ENCODE data around the gene USP47. TPM values are rescaled to one million over a fixed set of nuclear protein-coding genes. Genes with fewer than 3 reads are reported as not detected.

The USP47 gene, protein sequence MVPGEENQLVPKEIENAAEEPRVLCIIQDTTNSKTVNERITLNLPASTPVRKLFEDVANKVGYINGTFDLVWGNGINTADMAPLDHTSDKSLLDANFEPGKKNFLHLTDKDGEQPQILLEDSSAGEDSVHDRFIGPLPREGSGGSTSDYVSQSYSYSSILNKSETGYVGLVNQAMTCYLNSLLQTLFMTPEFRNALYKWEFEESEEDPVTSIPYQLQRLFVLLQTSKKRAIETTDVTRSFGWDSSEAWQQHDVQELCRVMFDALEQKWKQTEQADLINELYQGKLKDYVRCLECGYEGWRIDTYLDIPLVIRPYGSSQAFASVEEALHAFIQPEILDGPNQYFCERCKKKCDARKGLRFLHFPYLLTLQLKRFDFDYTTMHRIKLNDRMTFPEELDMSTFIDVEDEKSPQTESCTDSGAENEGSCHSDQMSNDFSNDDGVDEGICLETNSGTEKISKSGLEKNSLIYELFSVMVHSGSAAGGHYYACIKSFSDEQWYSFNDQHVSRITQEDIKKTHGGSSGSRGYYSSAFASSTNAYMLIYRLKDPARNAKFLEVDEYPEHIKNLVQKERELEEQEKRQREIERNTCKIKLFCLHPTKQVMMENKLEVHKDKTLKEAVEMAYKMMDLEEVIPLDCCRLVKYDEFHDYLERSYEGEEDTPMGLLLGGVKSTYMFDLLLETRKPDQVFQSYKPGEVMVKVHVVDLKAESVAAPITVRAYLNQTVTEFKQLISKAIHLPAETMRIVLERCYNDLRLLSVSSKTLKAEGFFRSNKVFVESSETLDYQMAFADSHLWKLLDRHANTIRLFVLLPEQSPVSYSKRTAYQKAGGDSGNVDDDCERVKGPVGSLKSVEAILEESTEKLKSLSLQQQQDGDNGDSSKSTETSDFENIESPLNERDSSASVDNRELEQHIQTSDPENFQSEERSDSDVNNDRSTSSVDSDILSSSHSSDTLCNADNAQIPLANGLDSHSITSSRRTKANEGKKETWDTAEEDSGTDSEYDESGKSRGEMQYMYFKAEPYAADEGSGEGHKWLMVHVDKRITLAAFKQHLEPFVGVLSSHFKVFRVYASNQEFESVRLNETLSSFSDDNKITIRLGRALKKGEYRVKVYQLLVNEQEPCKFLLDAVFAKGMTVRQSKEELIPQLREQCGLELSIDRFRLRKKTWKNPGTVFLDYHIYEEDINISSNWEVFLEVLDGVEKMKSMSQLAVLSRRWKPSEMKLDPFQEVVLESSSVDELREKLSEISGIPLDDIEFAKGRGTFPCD (N-terminal part only)
- 81.5 and 85.8 TPM in 2 replicates for total RNA-seq
- long read RNA-seq, full-length matches to known transcripts = 14 of 359 reads
- long read RNA-seq, partial matches to known transcripts = 307 of 359 reads
- long read RNA-seq, other reads (novel, unspliced or antisense) = 38 of 359 reads

DNA sequence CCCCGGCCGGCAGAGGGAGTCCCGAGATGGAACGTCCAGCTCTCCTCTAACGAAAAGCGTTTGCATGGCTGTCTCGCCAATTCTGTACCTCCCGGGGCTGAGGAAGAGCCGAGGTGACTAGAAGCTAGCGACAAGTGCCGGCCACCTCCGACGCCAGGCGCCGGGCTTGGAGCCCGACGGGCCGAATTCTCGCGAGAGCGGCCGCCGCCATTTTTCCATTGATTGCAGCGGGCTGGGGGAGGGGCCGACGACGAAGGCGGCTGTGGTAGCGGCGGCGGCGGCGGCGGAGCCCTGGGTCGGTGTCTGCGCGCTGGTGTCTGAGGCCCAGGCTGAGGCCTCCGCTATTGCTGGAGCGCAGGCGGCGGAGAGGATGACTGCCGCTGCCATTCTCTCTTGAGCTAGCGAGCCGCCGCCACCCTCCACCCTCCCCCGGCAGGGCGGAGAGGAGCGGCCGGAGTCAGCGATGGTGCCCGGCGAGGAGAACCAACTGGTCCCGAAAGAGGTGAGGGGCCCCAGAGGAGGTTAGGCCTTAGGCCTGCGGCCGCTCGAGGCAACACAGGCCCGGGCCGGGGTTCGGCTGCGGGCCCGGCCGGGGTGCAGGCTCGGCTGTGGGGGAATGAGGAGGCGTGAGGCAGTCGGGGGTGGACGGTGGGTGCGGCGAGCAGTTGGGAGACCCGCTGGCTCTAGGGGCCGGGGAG, at the start of gene USP47:
Gene USP47, plus strand, starts transcription at position 250 of the 698 bp plus-strand sequence. Its CDS starts 214 bp downstream, at position 464.
- H3K9me3 Mint-ChIP-seq (ENCODE audit: low read depth) = no peaks in the 10 kb centered on the region
- no peaks in the 10 kb centered on the region for H3K27me3 Mint-ChIP-seq
- H3K27ac Mint-ChIP-seq = no peak within 1 kb of the TSS
- no peaks in the 10 kb centered on the region for H3K36me3 Mint-ChIP-seq (ENCODE audit: insufficient read depth)
- DNase-seq (ENCODE audit: low spot score, unreplicated experiment) = peak; percentile 93
- H3K4me1 Mint-ChIP-seq (ENCODE audit: low read depth) = peaks cover 4% of the 10 kb centered on the region
- H3K4me3 Mint-ChIP-seq (ENCODE audit: low read depth) = no peak within 1 kb of the TSS
- TF ChIP-seq CTCF (IDR thresholded peaks at IDR 0.05; ENCODE audit: unreplicated experiment) = peak; percentile 56

DNA sequence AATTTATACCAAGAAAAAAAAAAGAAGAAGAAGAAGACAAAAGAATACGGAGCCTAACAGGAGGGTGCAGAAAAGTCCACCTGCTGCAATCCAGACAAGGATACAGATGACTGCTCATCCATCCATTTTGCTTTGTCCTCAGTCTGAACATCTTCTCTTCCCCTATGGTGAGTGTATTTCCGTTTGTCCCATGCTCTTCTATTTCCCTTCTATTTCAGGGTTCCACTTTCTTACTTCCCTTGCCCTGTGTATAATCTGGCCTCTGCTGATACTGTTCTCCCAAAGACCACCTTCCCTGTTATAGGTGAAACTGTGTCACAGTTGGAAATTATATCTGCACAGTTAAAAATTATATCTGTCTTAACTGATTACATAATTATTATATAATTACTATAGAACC, 48.7 kb upstream of the USP47 start:
- no peak for DNase-seq (ENCODE audit: low spot score, unreplicated experiment)
- no peaks in the 10 kb centered on the region for H3K36me3 Mint-ChIP-seq (ENCODE audit: insufficient read depth)
- TF ChIP-seq CTCF (IDR thresholded peaks at IDR 0.05; ENCODE audit: unreplicated experiment) = no peak
- H3K9me3 Mint-ChIP-seq (ENCODE audit: low read depth) = no peaks in the 10 kb centered on the region
- no peak overlapping the region for H3K4me3 Mint-ChIP-seq (ENCODE audit: low read depth)
- H3K27ac Mint-ChIP-seq = no peak overlapping the region
- no peaks in the 10 kb centered on the region for H3K4me1 Mint-ChIP-seq (ENCODE audit: low read depth)
- H3K27me3 Mint-ChIP-seq = peaks cover 26% of the 10 kb centered on the region

- H3K4me3 Mint-ChIP-seq (ENCODE audit: low read depth) = no peak overlapping the region
- no peaks in the 10 kb centered on the region for H3K36me3 Mint-ChIP-seq (ENCODE audit: insufficient read depth)
- H3K9me3 Mint-ChIP-seq (ENCODE audit: low read depth) = no peaks in the 10 kb centered on the region
- peak; percentile 80 for TF ChIP-seq CTCF (IDR thresholded peaks at IDR 0.05; ENCODE audit: unreplicated experiment)
- no peak overlapping the region for H3K27ac Mint-ChIP-seq
- DNase-seq (ENCODE audit: low spot score, unreplicated experiment) = peak; percentile 53
- peaks cover 24% of the 10 kb centered on the region for H3K27me3 Mint-ChIP-seq
- H3K4me1 Mint-ChIP-seq (ENCODE audit: low read depth) = no peaks in the 10 kb centered on the region
These were observed 43.0 kb upstream of the USP47 start for GRCh38 chr11:11798586-11799438.

- Mint-ChIP-seq H3K4me3 (ENCODE audit: low read depth) (no peak overlapping the region), H3K9me3 (ENCODE audit: low read depth) (no peaks in the 10 kb centered on the region), H3K4me1 (ENCODE audit: low read depth) (no peaks in the 10 kb centered on the region), H3K27ac (no peak overlapping the region), H3K36me3 (ENCODE audit: insufficient read depth) (no peaks in the 10 kb centered on the region), H3K27me3 (peaks cover 7% of the 10 kb centered on the region)
- DNase-seq (ENCODE audit: low spot score, unreplicated experiment) = no peak
- no peak for TF ChIP-seq CTCF (IDR thresholded peaks at IDR 0.05; ENCODE audit: unreplicated experiment)
These were observed 36.5 kb upstream of the USP47 start for GRCh38 chr11:11805228-11805627.
